ENCODE results near the gene PPP6R2.

The PPP6R2 gene, protein sequence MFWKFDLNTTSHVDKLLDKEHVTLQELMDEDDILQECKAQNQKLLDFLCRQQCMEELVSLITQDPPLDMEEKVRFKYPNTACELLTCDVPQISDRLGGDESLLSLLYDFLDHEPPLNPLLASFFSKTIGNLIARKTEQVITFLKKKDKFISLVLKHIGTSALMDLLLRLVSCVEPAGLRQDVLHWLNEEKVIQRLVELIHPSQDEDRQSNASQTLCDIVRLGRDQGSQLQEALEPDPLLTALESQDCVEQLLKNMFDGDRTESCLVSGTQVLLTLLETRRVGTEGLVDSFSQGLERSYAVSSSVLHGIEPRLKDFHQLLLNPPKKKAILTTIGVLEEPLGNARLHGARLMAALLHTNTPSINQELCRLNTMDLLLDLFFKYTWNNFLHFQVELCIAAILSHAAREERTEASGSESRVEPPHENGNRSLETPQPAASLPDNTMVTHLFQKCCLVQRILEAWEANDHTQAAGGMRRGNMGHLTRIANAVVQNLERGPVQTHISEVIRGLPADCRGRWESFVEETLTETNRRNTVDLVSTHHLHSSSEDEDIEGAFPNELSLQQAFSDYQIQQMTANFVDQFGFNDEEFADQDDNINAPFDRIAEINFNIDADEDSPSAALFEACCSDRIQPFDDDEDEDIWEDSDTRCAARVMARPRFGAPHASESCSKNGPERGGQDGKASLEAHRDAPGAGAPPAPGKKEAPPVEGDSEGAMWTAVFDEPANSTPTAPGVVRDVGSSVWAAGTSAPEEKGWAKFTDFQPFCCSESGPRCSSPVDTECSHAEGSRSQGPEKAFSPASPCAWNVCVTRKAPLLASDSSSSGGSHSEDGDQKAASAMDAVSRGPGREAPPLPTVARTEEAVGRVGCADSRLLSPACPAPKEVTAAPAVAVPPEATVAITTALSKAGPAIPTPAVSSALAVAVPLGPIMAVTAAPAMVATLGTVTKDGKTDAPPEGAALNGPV

DNA sequence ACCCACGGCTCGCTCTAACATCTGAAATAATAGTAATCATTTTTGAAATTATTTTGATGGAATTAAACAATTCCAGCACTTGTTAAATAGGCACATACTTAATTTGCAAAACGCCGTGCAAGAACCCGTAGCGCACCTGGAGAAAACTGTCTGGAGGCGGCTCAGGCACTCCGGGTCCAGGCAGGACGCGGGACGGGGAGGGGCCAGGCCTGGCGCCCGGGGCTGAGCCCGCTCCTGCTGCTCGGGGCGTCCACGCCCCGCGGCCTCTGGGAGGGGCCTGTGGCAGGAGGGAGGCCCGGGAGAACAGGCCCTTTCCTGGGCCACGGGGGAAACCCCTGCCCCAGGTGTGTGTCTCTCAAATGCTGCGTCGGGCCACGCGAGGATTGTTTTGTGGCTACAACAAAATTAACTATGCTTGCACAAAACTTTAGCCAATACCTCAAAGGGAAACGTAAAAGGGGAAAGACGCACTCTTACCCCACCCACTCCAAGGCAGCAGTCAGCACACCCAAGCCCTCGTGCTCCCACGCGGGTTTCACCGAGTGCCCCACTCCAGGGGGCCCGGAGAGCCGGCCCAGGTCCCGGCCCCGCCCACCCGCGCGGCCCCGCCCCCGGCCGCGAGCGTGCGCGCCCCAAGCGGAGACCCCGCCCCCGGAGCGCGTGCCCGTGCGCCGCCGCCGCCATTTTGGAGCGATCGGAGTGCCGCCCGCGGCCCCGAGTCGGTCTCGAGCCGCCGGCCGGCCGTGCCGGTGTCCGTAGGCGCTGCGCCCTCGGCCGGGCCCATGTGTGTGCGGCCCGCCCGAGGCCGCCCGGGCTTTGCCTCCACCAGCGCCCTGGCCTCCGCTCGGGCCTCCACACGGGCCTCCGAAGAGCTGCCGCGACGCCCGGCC is at the start of gene PPP6R2:
PPP6R2 (plus strand) TSS at position 677 of the 890 bp plus-strand sequence. CDS start 50,582 bp downstream, outside the sequence.
- DNase-seq (peak; percentile 94), ATAC-seq (peak; percentile 80)

DNA sequence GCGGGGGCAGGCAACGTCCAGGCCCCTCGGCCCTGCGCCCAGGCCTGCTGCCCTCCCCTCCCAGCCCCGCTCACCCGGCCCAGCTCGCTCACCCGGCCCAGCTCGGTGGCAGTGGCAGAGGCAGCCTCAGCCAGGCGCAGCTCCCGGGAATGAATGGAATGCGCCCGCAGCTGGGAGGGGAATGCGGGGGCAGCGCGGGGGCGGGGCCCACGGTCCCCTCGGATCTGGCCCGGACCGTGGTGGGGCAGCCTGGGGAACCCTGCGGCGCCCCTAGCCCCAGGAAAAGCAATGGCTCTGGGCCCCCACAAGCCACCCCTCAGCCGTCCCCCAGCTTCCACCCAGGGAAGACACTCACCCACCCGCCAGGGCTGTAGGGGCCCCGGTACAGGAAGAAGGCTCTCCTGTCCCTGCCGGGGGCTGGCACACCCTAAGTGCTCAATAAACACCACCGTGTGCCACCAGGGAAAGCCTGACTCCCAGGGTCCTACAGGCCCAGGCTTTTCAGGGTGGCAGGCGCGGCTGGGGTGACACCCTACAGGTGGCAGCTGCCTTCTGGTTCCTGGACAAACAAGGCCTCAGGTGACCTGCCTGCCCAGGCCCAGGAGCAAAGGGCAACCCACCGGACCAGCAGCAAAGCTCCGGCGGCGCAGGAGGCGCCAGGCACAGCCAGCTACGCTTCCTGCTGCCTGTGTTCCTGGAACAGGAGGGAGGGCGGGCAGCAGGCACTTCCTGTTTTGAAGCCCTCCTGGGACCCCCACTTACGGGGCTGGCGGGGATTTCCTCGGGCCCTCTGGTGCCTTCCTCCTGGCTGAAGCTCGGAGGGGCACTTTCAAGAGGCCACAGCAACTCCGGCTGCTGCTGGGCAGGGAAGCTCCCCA is 49.4 kb upstream of the PPP6R2 start:
- ATAC-seq, result peak; percentile 22
- peak; percentile 44 for DNase-seq

DNA sequence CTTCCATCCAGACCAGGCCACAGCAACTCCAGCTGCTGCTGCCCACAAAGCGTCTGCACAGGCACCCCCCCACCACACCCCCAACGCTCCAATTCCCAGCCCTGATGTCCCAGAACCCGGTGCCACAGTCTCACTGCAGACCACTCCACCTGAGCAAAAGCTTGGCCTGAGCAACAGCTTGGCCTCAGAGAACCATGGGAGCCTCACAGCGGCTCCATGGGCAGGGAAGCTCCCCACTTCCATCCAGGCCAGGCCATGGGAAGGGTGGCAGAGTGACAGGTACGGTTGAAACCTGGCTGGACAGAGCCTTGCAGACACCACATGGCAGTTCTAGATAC is 48.8 kb upstream of the PPP6R2 start:
- DNase-seq (no peak), ATAC-seq (no peak)

DNA sequence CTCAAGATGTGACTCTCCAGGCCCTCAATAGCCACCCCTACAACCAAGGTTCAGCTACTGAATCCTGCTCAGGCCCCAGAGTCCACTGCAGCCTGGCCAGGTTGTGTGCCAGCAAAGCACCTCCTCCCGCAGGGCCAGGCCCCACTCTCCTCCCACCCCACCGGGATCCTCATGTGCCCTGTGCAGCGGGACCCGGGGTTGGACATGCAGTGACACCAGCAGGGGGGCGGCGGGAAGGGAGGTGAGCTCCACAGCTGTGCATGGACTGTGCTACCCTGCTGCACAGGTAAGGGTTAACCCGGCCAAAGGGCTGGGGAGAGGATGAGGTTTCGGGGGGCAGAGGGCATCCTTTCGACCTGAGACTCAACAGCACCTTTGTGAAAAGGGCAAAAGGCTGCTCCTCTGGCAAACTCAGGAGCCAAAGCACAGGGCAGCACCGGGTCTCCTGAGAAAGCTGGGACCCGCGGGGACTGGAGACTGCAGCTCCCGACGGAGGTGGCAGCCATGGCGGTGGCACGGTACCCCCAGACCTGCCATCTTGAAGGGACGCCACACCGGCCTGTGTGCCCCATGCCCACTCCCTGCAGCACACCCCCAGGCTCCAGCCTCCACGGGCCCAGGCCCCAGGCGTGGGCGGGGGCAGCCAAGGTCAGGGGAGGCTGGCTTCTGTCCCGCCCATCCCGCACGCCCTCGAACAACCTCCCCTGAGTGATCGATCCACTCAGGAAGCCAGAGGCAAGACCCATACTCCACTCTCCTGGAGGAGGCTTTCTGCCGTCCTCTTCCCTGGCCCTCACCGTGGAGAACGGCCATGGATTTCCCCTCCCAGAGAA is 46.3 kb upstream of the PPP6R2 start:
- no peak for DNase-seq

DNA sequence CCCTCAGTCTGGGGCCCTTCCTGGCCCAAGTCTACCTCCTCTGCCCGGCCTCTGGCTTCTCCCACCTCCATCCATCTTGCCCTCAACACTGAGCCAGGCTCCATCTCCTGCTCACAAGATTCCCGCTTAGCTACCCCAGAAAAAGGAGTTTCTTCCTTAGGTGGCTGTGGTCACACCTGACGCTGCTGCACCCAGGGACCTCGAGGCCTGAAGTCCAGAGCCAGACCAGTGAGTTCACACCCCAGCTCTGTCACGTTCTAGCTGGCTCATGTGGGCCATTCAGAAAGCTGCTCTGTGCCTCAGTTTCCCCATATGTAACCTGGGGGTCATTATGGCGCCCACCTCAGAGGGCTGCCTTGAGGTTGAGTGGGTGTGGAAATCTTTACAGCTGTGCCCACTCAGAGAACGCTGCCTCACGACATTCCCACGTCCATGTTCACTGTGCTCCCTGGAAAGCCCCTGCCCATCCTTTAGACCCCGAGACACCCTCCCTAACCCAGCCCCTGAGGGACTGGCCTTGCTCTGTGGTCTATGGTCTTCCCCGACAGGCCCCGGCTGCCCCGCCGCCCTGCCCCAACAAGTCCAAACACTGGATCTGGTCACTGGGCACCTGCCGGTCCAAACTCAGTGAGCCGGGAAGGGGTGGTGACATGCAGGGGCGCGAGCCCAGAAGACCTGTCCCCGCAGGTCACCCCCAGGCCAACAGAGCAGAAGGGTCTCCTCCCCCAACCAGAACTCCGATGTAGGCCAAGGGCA is 45.4 kb upstream of the PPP6R2 start:
- DNase-seq (no peak), ATAC-seq (no peak)

More for the DNA sequence above, 46.3 kb upstream of the PPP6R2 start:
- ATAC-seq, result no peak

DNA sequence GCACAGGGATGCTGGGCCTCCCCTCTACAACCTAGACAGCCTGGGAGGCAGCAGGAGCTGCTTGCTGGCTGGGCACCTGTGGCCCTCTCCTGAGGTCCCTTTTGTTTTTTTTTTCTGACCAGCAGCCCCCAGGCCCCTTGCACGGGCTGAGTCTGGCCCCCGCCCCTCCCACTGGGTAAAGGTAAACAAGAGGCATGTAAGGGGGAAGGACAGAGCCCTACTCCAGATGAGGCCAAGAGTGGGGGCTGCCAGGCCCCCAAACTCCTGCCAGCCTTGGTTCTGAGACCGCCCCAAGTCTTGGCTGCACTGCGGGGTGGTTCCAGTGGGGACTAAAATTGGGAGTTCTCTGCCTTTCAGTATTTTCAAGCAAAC is 44.9 kb upstream of the PPP6R2 start:
- ATAC-seq (no peak), DNase-seq (no peak)

DNA sequence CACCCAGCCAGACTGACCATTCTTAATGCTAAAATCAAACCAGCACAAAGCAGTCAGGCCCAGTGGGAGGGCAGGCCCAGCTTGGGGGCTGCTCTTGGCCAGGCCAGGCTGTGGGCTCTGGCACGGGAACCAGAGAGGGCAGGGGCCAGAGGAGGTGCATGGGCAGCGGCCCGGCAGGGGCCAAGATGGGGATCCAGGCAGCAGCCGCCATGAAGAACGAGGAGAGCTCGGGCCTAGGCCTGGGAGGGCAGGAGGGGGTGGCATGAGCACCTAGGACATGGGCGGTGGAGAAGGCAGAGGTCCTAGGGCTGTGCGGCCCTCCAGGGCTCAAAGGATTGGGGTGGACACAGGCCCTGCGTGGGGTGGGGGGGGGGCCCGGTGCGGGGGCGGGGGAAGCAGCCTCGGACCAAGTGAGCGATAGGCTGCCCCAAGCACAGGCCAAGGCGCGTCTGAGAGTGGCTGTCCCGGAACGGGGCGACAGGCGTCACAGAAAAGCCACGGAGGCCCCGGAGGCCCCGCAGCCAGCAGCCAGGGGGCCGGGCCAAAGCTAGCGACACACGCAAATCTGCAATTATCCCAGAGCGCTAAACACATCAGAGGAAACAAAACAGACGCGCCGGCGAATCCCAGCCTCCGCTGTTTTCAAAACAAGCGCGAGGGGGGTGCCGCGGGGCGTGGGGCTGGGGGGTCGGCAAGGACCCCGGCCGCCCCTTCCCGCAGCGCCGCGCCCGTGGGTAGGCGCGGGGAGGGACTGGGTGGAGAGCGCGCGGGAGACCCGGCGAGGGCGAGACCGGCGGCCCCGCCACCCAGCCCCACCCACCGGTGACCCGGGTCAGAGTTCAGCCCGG is 44.0 kb upstream of the PPP6R2 start:
- ATAC-seq, result no peak
- DNase-seq, result no peak

DNA sequence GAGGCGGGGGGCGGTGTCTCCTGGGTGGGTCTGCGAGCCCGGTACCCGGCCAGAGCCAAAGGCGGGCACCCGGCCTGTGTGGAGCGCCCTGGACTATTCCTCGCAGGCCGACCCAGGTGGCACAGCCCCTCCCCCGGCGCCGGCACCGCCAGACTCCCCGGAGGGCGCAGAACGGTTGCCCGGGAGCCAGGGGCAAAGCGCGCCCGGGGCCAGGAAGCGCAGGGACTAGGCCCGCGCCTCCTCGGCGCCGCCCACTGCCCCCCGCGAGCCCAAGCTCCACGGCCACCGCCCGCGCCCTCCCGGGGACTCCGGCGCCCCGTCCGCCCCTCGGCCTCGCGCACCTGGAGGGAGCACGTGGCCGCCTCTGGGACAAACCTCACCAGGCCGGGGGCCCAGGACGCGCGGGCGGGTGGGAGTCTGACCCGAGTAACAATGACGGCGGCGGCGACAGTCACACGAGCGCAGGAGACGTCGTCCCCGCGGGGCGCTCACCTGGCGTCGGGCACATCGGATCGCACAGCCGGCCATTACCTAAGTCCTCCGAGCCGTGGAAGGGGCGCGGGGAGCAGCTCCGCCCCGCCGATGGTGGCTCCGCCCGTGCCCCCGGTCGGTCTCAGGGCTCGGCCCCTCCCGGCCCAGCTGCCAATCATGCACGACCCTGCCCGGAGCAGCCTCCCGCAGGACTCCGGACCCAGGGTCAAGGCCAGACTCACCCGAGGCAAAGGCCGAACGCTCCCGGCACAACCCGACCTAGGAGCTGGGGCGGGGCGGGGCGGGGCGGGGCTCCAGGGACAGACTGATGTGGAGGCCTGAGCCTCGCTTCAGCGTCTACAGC is 43.1 kb upstream of the PPP6R2 start:
- DNase-seq, result no peak
- no peak for ATAC-seq

DNA sequence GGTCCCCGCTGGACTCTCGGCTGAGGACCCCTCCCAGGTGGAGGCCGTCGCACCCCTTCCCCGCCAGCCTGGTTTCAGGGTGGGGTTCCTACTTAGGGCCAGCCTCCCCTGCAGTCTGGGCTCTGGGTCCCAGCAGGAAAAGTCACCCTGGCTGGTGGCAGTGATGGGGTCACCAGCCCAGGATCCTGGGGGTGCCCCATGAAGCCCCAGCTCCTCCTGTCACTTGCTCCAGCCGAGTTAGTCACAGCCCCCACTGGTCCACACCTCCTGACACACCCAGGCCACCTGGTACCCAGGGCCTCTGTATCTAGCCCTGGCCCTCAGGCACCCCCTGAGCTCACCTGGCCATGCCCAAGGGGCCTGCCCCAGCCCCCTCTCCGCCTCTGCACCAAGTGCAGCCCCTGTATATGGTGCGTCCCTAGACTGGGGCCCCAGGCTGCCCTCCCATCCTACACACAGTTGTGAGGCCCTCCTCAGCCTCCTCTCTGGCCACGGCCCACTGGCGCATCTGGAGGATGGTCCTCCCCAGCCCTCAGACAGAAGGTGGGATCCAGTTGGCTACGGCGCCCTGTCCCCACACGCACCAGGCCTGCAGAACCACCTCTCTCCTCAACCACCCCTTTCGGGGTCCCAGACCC is 42.4 kb upstream of the PPP6R2 start:
- DNase-seq, result no peak
- ATAC-seq, result no peak

DNA sequence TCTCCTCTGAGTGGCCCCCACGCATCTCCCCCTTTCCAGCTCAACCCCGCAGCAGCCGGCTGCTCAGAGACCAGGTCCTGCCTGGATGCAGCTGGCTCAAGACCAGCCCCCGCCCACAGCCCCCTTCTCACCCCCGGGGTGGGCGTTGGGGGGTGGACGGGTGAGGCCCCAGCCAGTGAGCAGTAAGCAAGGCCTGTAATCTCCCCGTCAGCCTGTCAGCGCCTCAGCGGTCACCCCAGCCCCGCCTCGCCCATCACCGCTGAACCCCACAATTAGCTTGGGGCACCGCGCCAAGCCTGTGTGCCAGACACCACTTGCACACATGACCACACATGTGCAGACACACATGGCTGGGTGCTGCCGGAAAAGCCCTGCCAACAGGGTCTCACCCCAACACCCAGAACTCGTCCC is 41.5 kb upstream of the PPP6R2 start:
- DNase-seq (no peak), ATAC-seq (no peak)

DNA sequence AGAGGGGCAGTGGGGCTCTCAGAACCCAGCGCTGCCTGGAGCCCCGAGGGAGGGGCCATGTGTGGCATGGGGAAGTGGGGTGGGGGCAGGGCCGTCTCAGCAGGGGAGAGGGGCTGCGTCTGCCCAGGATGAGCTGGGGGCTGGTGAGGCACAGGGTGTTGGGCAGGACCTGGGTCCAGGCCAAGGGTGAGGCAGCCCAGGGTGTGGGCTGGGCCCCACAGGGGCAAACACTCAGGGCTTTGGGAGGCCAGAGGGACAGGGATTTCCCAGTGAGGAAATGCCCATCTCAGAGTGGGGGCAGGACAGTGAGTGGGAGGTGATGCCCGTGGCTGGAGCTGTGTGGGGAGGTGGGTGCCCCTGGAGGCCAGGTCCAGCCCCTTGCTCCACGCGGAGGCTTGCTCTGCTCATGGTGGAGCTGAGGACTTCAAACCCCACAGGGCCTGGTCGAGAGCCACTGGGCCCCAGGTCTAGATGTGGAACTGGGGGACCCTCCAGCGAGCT is 41.0 kb upstream of the PPP6R2 start:
- no peak for ATAC-seq
- no peak for DNase-seq

DNA sequence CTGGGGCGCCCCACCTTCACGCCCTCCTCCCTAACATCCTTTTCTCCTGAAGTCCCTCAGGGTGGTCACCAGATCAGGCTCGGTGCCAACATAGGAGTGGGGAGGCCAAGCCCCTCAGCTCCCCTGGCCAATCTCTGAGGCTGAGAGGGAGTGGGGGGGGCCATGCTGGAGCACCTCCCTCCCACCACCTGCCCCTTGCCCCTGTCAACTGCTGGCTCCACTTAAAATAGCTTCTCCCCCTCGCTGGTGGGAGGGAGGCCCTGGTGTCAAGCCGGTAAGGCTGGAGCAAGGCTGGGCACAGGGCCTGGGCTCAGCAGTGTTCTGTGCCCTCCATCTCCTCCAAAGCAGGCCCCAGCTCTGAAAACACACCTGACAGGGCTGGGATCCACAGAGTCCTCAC is 40.6 kb upstream of the PPP6R2 start:
- ATAC-seq, result no peak

DNA sequence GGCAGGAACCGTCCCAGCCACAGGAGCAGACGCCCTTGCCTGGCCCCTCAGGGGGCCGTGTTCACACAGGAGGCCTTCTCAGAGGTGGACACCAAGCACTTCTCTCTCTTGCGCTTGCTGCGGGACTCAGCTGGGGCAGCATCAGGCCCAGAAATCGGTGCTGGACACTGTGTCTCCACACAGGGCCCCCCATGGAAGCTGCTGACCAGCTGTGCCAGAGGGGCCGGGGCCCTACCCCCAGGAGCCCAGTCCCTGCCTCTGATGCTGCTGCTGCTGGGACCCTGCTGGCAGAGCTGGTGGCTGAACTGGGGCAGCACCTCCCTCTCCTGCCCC is 39.6 kb upstream of the PPP6R2 start:
- ATAC-seq, result no peak
- no peak for DNase-seq

More for the DNA sequence above, 40.6 kb upstream of the PPP6R2 start:
- DNase-seq, result no peak

DNA sequence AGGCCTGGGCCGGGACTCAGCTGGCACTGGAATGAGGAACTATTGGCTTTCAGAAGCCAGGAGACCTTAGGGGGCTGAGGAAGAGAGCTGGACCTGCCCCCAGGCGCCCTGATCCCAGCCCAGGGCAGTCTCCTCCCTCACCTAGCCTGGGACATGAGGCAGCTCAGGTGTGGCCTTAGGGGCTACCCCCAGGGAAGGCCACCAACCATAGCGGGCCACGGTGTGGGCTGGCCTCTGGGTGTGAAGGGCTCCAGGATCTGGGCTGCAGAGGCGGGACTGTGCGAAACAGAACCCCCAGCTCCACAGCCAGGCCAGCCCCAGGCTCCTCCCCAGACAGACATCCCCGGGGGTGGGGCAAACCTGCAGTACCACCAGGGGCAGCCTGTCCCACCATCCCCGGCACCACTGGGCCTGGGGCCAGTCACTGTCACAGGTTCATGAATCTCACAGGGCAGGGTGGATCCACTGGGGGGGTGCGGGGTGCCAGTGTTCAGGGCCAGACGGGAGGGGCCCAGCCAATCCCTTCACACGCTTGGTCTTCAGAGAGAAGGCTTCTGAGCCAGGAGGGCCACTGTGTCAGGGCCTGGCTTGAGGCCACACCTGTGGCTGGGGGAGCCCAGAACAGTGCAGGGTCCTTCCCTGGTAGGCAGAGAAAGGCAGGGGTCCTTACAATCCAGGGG is 39.1 kb upstream of the PPP6R2 start:
- no peak for ATAC-seq
- DNase-seq, result no peak

DNA sequence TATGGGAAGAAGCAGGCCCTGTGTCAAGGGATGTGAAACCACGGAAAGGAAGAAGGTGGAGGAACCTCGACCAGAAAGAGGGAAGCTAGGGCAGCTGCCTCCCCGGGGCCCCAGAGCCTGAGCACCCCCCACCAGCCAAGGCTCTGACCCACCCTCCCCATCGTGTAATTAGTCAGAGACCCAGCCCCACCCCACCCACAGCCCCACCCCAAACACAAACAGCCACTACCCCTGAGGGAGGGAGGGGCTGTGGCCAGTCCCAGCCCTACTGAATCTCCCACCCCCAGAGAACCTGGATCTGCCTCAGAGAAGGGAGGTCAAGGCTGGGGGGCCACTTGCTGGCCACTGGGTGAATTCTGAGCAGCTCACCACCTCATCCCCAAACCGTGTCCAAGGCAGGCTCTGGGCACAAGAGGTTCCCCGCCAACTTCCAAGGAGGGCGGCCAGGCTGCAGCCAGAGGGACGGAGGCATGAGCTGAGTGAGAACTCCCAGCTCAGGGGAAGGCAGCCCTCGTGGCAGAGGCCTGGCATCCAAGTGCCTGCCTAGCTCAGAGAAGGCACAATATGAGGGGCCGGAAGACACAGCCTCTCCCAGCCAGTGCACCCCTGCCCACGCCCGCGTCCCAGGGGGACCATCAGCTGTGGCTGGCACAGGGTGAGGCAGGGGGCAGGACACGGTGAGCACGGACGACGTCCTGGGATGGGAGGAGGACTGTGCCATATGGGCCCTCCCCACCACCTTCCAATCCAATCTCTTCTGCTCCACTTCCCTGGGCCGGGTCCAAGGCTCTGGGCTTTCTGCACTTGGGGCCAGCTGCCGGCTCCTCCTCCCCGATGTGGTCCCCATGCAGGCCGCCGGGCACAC is 38.4 kb upstream of the PPP6R2 start:
- DNase-seq (no peak), ATAC-seq (no peak)

Data from stimulated activated naive CD8-positive, alpha-beta T cell treated with anti-CD3 and anti-CD28 coated beads, Interleukin-15, Interleukin-2, amounts not matched to agents 100 U/mL and 50 U/mL, for 24 hours (primary cell).